GM23338 (cell line): ENCODE results near the gene LCP2. TPM values are rescaled to one million over a fixed set of nuclear protein-coding genes. Genes with fewer than 3 reads are reported as not detected.

ENCODE experiments used
- ATAC-seq: fragments of 200-7000 bp; cut with Tn5 transposase; 3 replicates; pipeline ENCODE4 v1.9.1; 2020
- DNase-seq: peaks from one replicate; pipeline ENCODE4 v3.0.0-alpha.2; 2015; ENCODE audit warnings: low spot score
- H2AFZ ChIP-seq: fragments of 200-600 bp; sonication (generic); 2 replicates; pipeline ENCODE4 v1.8.0; 2016; ENCODE audit warnings: antibody characterized with exemption, mild to moderate bottlenecking, moderate library complexity
- H3F3A ChIP-seq: fragments of 200-600 bp; sonication (generic); replicated peaks from 2 replicates; pipeline ENCODE4 v1.8.0; 2017; ENCODE audit warnings: antibody characterized with exemption, mixed run types, low read depth
- H3K27ac ChIP-seq: fragments of 200-600 bp; sonication (generic); 2 replicates; pipeline ENCODE4 v1.6.1; 2016; ENCODE audit warnings: low read depth
- H3K27me3 ChIP-seq: fragments of 200-600 bp; sonication (generic); 2 replicates; pipeline ENCODE4 v1.8.0; 2016; ENCODE audit warnings: mild to moderate bottlenecking, mixed run types, moderate library complexity; ENCODE audit not compliant: insufficient read depth
- H3K36me3 ChIP-seq: fragments of 200-600 bp; sonication (generic); 2 replicates; pipeline ENCODE4 v1.8.0; 2016; ENCODE audit warnings: mild to moderate bottlenecking; ENCODE audit not compliant: insufficient read depth
- H3K4me1 ChIP-seq: fragments of 200-600 bp; sonication (generic); 2 replicates; pipeline ENCODE4 v1.8.0; 2016; ENCODE audit warnings: mild to moderate bottlenecking, moderate library complexity; ENCODE audit not compliant: insufficient read depth
- H3K4me2 ChIP-seq: fragments of 200-600 bp; sonication (generic); 2 replicates; pipeline ENCODE4 v1.7.1; 2017; ENCODE audit warnings: mixed run types
- H3K4me3 ChIP-seq: fragments of 200-600 bp; sonication (generic); 2 replicates; pipeline ENCODE4 v1.6.1; 2016; ENCODE audit warnings: mixed run types
- H3K79me2 ChIP-seq: fragments of 200-600 bp; sonication (generic); replicated peaks from 2 replicates; pipeline ENCODE4 v1.8.0; 2017; ENCODE audit warnings: mild to moderate bottlenecking; ENCODE audit not compliant: insufficient read depth
- H3K9me2 ChIP-seq: fragments of 200-600 bp; sonication (generic); 2 replicates; pipeline ENCODE4 v1.8.0; 2017; ENCODE audit not compliant: insufficient read depth
- H4K20me1 ChIP-seq: fragments of 200-600 bp; sonication (generic); replicated peaks from 2 replicates; pipeline ENCODE4 v1.8.0; 2017; ENCODE audit warnings: mild to moderate bottlenecking; ENCODE audit not compliant: insufficient read depth
- H3K27ac Mint-ChIP-seq: 2 replicates; pipeline ENCODE4 v1.8.0; 2020; ENCODE audit warnings: inconsistent platforms, mild to moderate bottlenecking, moderate library complexity, mixed read lengths
- H3K27me3 Mint-ChIP-seq: 3 replicates; pipeline ENCODE4 v1.8.0; 2022; ENCODE audit warnings: low read depth, mild to moderate bottlenecking, moderate library complexity, mixed read lengths, inconsistent platforms; ENCODE audit not compliant: insufficient read depth, poor library complexity
- H3K36me3 Mint-ChIP-seq: 3 replicates; pipeline ENCODE4 v1.8.0; 2021; ENCODE audit warnings: low read depth, mild to moderate bottlenecking, inconsistent platforms, moderate library complexity, mixed read lengths
- H3K4me1 Mint-ChIP-seq: 3 replicates; pipeline ENCODE4 v1.8.0; 2020; ENCODE audit warnings: mild to moderate bottlenecking, inconsistent platforms, mixed read lengths
- H3K4me3 Mint-ChIP-seq: 3 replicates; pipeline ENCODE4 v1.8.0; 2021; ENCODE audit warnings: moderate library complexity, mild to moderate bottlenecking, inconsistent platforms, mixed read lengths
- H3K9me3 Mint-ChIP-seq: 3 replicates; pipeline ENCODE4 v1.8.0; 2020; ENCODE audit warnings: moderate library complexity, mild to moderate bottlenecking, inconsistent platforms, mixed read lengths
- CREB1 ChIP-seq: fragments of 250-450 bp; sonication (Bioruptor Pico); IDR thresholded peaks from 2 replicates; pipeline ENCODE4 v1.5.0; 2020; ENCODE audit warnings: low read depth, mild to moderate bottlenecking, moderate library complexity
- EZH2 ChIP-seq: fragments of 200-600 bp; sonication (generic); IDR thresholded peaks from one replicate; pipeline ENCODE4 v1.8.0; 2017; ENCODE audit warnings: antibody characterized with exemption, mild to moderate bottlenecking, low read depth; ENCODE audit not compliant: unreplicated experiment
- EZH2phosphoT487 ChIP-seq: fragments of 200-600 bp; sonication (generic); IDR thresholded peaks from one replicate; pipeline ENCODE4 v1.8.1; 2018; ENCODE audit warnings: antibody characterized with exemption; ENCODE audit not compliant: unreplicated experiment
- JUNB ChIP-seq: IDR thresholded peaks from one replicate; pipeline ENCODE4 v1.6.1; 2016; ENCODE audit warnings: antibody characterized with exemption; ENCODE audit not compliant: unreplicated experiment
- NANOG ChIP-seq: IDR thresholded peaks from 2 replicates; pipeline ENCODE4 v1.6.1; 2016; ENCODE audit warnings: antibody characterized with exemption, borderline replicate concordance
- POLR2AphosphoS5 ChIP-seq: IDR thresholded peaks from 2 replicates; pipeline ENCODE4 v1.6.1; 2016; ENCODE audit warnings: antibody characterized with exemption, low read depth
- STAT1 ChIP-seq: IDR thresholded peaks from one replicate; pipeline ENCODE4 v1.6.1; 2016; ENCODE audit warnings: antibody characterized with exemption; ENCODE audit not compliant: unreplicated experiment
- ZNF114 ChIP-seq: fragments of 250-450 bp; sonication (Bioruptor Pico); IDR thresholded peaks from 2 replicates; pipeline ENCODE4 v1.5.0; 2020; ENCODE audit warnings: mild to moderate bottlenecking, moderate library complexity
- ZNF331 ChIP-seq: fragments of 250-450 bp; sonication (Bioruptor Pico); IDR thresholded peaks from 2 replicates; pipeline ENCODE4 v1.5.0; 2020; ENCODE audit warnings: low read depth, mild to moderate bottlenecking, moderate library complexity
- polyA plus RNA-seq: library from polyadenylated mRNA; unstranded; fragments of >200 nt; fragmentation: Nextera tagmentation; extraction: Ambion mirVana; gene quantifications from 2 replicates; pipeline ENCODE4 v1.2.1, GENCODE V29; 2016
- total RNA-seq: library from RNA; depleted of rRNA; stranded (reverse); fragments of >200 nt; shearing (Covaris generic); gene quantifications from 2 replicates; pipeline ENCODE4 v1.2.3, GENCODE V29; 2014
- TF ChIP-seq, protein P1 (sequence below): fragments of 250-450 bp; sonication (Bioruptor Pico); IDR thresholded peaks from 2 replicates; pipeline ENCODE4 v1.5.0; 2020; ENCODE audit warnings: mild to moderate bottlenecking, moderate library complexity
- TF ChIP-seq, protein P2 (sequence below): IDR thresholded peaks from 2 replicates; pipeline ENCODE4 v1.6.1; 2016; ENCODE audit warnings: antibody characterized with exemption
- TF ChIP-seq, protein P3 (sequence below), 2 experiments: fragments of 200-600 bp in 1 of 2; sonication (generic) in 1 of 2; conservative IDR thresholded peaks; 2 replicates each; pipeline versions ENCODE4 v1.5.1 to v1.6.1; 2016 to 2017; ENCODE audit warnings: antibody characterized with exemption in 2 of 2, low read depth in 2 of 2, mild to moderate bottlenecking in 2 of 2, moderate library complexity in 1 of 2
- TF ChIP-seq, protein P4 (sequence below): IDR thresholded peaks from one replicate; pipeline ENCODE4 v1.6.1; 2018; ENCODE audit warnings: antibody characterized with exemption; ENCODE audit not compliant: unreplicated experiment

Gene LCP2
- total and polyA plus RNA-seq, 2 experiments from 2014 or later: 0.26 to 0.38 TPM

DNA sequence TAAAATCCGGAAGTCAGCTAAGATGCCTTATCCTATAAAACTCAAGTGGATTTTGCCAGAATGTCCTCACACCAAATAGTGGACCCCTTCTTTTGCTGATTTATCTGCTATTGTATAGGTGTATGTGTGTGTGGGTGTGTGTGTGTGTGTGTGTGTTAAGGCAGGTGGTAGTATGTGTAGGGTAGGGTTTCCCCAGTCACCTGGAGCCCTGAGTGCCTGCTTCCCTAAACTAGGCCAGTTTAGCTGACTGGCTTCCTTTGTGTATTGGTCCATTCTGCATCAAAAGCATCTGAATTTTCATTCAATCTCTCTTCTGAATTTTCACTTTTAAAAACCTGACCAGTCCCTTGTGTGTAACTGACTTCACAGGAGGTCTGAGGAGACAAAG is 42.2 kb upstream of the LCP2 start:
- Mint-ChIP-seq H3K4me1 (peaks cover 30% of the 10 kb centered on the region), H3K36me3 (peaks cover 16% of the 10 kb centered on the region; the same call in 2 of the 3 replicates), H3K27ac (no peak overlapping the region), H3K4me3 (no peak overlapping the region), H3K27me3 (peaks cover 4% of the 10 kb centered on the region), H3K9me3 (peaks cover 30% of the 10 kb centered on the region)
- H4K20me1 ChIP-seq: no peaks in the 10 kb centered on the region
- peak overlapping the region; percentile 63; the same call in 1 of the 2 replicates for H2AFZ ChIP-seq
- ATAC-seq (no peak), DNase-seq (no peak)
- H3K9me2 ChIP-seq: no peaks in the 10 kb centered on the region
- H3K27me3 ChIP-seq: no peaks in the 10 kb centered on the region
- no peak overlapping the region for H3K4me3 ChIP-seq
- TF ChIP-seq, protein P1, sequence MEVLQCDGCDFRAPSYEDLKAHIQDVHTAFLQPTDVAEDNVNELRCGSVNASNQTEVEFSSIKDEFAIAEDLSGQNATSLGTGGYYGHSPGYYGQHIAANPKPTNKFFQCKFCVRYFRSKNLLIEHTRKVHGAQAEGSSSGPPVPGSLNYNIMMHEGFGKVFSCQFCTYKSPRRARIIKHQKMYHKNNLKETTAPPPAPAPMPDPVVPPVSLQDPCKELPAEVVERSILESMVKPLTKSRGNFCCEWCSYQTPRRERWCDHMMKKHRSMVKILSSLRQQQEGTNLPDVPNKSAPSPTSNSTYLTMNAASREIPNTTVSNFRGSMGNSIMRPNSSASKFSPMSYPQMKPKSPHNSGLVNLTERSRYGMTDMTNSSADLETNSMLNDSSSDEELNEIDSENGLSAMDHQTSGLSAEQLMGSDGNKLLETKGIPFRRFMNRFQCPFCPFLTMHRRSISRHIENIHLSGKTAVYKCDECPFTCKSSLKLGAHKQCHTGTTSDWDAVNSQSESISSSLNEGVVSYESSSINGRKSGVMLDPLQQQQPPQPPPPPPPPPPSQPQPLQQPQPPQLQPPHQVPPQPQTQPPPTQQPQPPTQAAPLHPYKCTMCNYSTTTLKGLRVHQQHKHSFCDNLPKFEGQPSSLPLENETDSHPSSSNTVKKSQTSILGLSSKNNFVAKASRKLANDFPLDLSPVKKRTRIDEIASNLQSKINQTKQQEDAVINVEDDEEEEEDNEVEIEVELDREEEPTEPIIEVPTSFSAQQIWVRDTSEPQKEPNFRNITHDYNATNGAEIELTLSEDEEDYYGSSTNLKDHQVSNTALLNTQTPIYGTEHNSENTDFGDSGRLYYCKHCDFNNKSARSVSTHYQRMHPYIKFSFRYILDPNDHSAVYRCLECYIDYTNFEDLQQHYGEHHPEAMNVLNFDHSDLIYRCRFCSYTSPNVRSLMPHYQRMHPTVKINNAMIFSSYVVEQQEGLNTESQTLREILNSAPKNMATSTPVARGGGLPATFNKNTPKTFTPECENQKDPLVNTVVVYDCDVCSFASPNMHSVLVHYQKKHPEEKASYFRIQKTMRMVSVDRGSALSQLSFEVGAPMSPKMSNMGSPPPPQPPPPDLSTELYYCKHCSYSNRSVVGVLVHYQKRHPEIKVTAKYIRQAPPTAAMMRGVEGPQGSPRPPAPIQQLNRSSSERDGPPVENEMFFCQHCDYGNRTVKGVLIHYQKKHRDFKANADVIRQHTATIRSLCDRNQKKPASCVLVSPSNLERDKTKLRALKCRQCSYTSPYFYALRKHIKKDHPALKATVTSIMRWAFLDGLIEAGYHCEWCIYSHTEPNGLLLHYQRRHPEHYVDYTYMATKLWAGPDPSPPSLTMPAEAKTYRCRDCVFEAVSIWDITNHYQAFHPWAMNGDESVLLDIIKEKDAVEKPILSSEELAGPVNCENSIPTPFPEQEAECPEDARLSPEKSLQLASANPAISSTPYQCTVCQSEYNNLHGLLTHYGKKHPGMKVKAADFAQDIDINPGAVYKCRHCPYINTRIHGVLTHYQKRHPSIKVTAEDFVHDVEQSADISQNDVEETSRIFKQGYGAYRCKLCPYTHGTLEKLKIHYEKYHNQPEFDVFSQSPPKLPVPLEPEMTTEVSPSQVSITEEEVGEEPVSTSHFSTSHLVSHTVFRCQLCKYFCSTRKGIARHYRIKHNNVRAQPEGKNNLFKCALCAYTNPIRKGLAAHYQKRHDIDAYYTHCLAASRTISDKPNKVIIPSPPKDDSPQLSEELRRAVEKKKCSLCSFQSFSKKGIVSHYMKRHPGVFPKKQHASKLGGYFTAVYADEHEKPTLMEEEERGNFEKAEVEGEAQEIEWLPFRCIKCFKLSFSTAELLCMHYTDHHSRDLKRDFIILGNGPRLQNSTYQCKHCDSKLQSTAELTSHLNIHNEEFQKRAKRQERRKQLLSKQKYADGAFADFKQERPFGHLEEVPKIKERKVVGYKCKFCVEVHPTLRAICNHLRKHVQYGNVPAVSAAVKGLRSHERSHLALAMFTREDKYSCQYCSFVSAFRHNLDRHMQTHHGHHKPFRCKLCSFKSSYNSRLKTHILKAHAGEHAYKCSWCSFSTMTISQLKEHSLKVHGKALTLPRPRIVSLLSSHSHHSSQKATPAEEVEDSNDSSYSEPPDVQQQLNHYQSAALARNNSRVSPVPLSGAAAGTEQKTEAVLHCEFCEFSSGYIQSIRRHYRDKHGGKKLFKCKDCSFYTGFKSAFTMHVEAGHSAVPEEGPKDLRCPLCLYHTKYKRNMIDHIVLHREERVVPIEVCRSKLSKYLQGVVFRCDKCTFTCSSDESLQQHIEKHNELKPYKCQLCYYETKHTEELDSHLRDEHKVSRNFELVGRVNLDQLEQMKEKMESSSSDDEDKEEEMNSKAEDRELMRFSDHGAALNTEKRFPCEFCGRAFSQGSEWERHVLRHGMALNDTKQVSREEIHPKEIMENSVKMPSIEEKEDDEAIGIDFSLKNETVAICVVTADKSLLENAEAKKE: no peak
- TF ChIP-seq NANOG: no peak
- no peak for TF ChIP-seq JUNB
- TF ChIP-seq EZH2: no peak
- TF ChIP-seq, protein P2, sequence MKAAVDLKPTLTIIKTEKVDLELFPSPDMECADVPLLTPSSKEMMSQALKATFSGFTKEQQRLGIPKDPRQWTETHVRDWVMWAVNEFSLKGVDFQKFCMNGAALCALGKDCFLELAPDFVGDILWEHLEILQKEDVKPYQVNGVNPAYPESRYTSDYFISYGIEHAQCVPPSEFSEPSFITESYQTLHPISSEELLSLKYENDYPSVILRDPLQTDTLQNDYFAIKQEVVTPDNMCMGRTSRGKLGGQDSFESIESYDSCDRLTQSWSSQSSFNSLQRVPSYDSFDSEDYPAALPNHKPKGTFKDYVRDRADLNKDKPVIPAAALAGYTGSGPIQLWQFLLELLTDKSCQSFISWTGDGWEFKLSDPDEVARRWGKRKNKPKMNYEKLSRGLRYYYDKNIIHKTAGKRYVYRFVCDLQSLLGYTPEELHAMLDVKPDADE: no peak
- TF ChIP-seq STAT1: no peak
- TF ChIP-seq, protein P3, sequence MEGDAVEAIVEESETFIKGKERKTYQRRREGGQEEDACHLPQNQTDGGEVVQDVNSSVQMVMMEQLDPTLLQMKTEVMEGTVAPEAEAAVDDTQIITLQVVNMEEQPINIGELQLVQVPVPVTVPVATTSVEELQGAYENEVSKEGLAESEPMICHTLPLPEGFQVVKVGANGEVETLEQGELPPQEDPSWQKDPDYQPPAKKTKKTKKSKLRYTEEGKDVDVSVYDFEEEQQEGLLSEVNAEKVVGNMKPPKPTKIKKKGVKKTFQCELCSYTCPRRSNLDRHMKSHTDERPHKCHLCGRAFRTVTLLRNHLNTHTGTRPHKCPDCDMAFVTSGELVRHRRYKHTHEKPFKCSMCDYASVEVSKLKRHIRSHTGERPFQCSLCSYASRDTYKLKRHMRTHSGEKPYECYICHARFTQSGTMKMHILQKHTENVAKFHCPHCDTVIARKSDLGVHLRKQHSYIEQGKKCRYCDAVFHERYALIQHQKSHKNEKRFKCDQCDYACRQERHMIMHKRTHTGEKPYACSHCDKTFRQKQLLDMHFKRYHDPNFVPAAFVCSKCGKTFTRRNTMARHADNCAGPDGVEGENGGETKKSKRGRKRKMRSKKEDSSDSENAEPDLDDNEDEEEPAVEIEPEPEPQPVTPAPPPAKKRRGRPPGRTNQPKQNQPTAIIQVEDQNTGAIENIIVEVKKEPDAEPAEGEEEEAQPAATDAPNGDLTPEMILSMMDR (conservative IDR thresholded peaks at IDR 0.05; ENCODE audit: low read depth in 2 of 2): no peak
- TF ChIP-seq, protein P4, sequence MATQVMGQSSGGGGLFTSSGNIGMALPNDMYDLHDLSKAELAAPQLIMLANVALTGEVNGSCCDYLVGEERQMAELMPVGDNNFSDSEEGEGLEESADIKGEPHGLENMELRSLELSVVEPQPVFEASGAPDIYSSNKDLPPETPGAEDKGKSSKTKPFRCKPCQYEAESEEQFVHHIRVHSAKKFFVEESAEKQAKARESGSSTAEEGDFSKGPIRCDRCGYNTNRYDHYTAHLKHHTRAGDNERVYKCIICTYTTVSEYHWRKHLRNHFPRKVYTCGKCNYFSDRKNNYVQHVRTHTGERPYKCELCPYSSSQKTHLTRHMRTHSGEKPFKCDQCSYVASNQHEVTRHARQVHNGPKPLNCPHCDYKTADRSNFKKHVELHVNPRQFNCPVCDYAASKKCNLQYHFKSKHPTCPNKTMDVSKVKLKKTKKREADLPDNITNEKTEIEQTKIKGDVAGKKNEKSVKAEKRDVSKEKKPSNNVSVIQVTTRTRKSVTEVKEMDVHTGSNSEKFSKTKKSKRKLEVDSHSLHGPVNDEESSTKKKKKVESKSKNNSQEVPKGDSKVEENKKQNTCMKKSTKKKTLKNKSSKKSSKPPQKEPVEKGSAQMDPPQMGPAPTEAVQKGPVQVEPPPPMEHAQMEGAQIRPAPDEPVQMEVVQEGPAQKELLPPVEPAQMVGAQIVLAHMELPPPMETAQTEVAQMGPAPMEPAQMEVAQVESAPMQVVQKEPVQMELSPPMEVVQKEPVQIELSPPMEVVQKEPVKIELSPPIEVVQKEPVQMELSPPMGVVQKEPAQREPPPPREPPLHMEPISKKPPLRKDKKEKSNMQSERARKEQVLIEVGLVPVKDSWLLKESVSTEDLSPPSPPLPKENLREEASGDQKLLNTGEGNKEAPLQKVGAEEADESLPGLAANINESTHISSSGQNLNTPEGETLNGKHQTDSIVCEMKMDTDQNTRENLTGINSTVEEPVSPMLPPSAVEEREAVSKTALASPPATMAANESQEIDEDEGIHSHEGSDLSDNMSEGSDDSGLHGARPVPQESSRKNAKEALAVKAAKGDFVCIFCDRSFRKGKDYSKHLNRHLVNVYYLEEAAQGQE: no peak
- no peak for TF ChIP-seq CREB1 (CRISPR knock-in tag)
- no peak for TF ChIP-seq POLR2AphosphoS5
- no peak for TF ChIP-seq ZNF331 (CRISPR knock-in tag)
- no peak for TF ChIP-seq ZNF114 (CRISPR knock-in tag)
- TF ChIP-seq EZH2phosphoT487: no peak
- no peaks in the 10 kb centered on the region for H3F3A ChIP-seq
- no peaks in the 10 kb centered on the region; the same call in 1 of the 2 replicates for H3K36me3 ChIP-seq
- 0 out of 2 replicates have a peak overlapping the region, but pooled peaks have one; percentile 14 for H3K4me2 ChIP-seq
- H3K79me2 ChIP-seq: no peaks in the 10 kb centered on the region
- H3K27ac ChIP-seq: no peak overlapping the region
- H3K4me1 ChIP-seq: peaks cover 21% of the 10 kb centered on the region
